Measurements from ENCODE around the gene ROBO1. TPM values are rescaled to one million over a fixed set of nuclear protein-coding genes. Genes with fewer than 3 reads are reported as not detected.

The ROBO1 gene
- total RNA-seq, 1 donor from 2014 or later: 43.7 TPM

GRCh38 chr3:79354179-79354688, 413.6 kb downstream of the ROBO1 start:
- no peak for DNase-seq (ENCODE audit: low spot score)
- TF ChIP-seq CTCF (IDR thresholded peaks at IDR 0.05): no peak
- no peak overlapping the region for H3K4me3 Mint-ChIP-seq (ENCODE audit: unreplicated experiment)

GRCh38 chr3:79351699-79352098, 416.1 kb downstream of the ROBO1 start:
- Mint-ChIP-seq H3K4me1 (ENCODE audit: low read depth) (no peaks in the 10 kb centered on the region), H3K4me3 (ENCODE audit: unreplicated experiment) (no peak overlapping the region), H3K9me3 (ENCODE audit: low read depth) (no peaks in the 10 kb centered on the region), H3K27ac (ENCODE audit: unreplicated experiment) (no peak overlapping the region), H3K36me3 (ENCODE audit: low read depth) (no peaks in the 10 kb centered on the region), H3K27me3 (ENCODE audit: low read depth) (no peaks in the 10 kb centered on the region)
- TF ChIP-seq CTCF (IDR thresholded peaks at IDR 0.05): no peak
- no peak for DNase-seq (ENCODE audit: low spot score)

More at GRCh38 chr3:79354179-79354688, 413.6 kb downstream of the ROBO1 start:
- no peaks in the 10 kb centered on the region for H3K27me3 Mint-ChIP-seq (ENCODE audit: low read depth)
- H3K9me3 Mint-ChIP-seq (ENCODE audit: low read depth): no peaks in the 10 kb centered on the region
- no peaks in the 10 kb centered on the region for H3K36me3 Mint-ChIP-seq (ENCODE audit: low read depth)
- H3K4me1 Mint-ChIP-seq (ENCODE audit: low read depth): no peaks in the 10 kb centered on the region
- H3K27ac Mint-ChIP-seq (ENCODE audit: unreplicated experiment): no peak overlapping the region

GRCh38 chr3:79344876-79345871, 422.6 kb downstream of the ROBO1 start:
- Mint-ChIP-seq H3K27ac (ENCODE audit: unreplicated experiment) (no peak overlapping the region), H3K9me3 (ENCODE audit: low read depth) (no peaks in the 10 kb centered on the region), H3K4me3 (ENCODE audit: unreplicated experiment) (no peak overlapping the region), H3K36me3 (ENCODE audit: low read depth) (no peaks in the 10 kb centered on the region), H3K4me1 (ENCODE audit: low read depth) (no peaks in the 10 kb centered on the region), H3K27me3 (ENCODE audit: low read depth) (no peaks in the 10 kb centered on the region)
- TF ChIP-seq CTCF (IDR thresholded peaks at IDR 0.05): no peak
- DNase-seq (ENCODE audit: low spot score): no peak

GRCh38 chr3:79341961-79342360, 425.8 kb downstream of the ROBO1 start:
- Mint-ChIP-seq H3K9me3 (ENCODE audit: low read depth) (peaks cover 2% of the 10 kb centered on the region), H3K27ac (ENCODE audit: unreplicated experiment) (no peak overlapping the region), H3K36me3 (ENCODE audit: low read depth) (no peaks in the 10 kb centered on the region), H3K4me1 (ENCODE audit: low read depth) (no peaks in the 10 kb centered on the region), H3K27me3 (ENCODE audit: low read depth) (no peaks in the 10 kb centered on the region), H3K4me3 (ENCODE audit: unreplicated experiment) (no peak overlapping the region)
- no peak for DNase-seq (ENCODE audit: low spot score)
- TF ChIP-seq CTCF (IDR thresholded peaks at IDR 0.05): no peak

- Mint-ChIP-seq H3K36me3 (ENCODE audit: low read depth) (no peaks in the 10 kb centered on the region), H3K9me3 (ENCODE audit: low read depth) (peaks cover 4% of the 10 kb centered on the region), H3K27me3 (ENCODE audit: low read depth) (no peaks in the 10 kb centered on the region), H3K4me3 (ENCODE audit: unreplicated experiment) (no peak overlapping the region), H3K4me1 (ENCODE audit: low read depth) (no peaks in the 10 kb centered on the region), H3K27ac (ENCODE audit: unreplicated experiment) (no peak overlapping the region)
- no peak for TF ChIP-seq CTCF (IDR thresholded peaks at IDR 0.05)
- DNase-seq (ENCODE audit: low spot score): no peak
Observed at GRCh38 chr3:79339846-79340245, 428.0 kb downstream of the ROBO1 start.
